Activated CD4-positive, alpha-beta T cell treated with anti-CD3 and anti-CD28 coated beads, Interleukin-2, amount 50 U/mL, for 4 hours (primary cell): ENCODE measurements around the gene ADD3.

Experiments
- DNase-seq, 2 experiments: peaks; one replicate each; pipeline ENCODE4 v3.0.0-alpha.2; 2020

ADD3 gene

GRCh38 chr10:110158051-110159005 lies 150.5 kb downstream of the ADD3 start:
- no peak for DNase-seq

GRCh38 chr10:110160081-110160480 lies 152.3 kb downstream of the ADD3 start:
- no peak for DNase-seq

GRCh38 chr10:110160522-110160921 lies 152.7 kb downstream of the ADD3 start:
- DNase-seq = no peak

GRCh38 chr10:110162741-110163145 lies 155.0 kb downstream of the ADD3 start:
- no peak for DNase-seq

GRCh38 chr10:110163192-110163773 lies 155.5 kb downstream of the ADD3 start:
- no peak for DNase-seq

- no peak for DNase-seq
Observed at GRCh38 chr10:110163841-110164240, 156.1 kb downstream of the ADD3 start.

GRCh38 chr10:110165239-110165638 lies 157.5 kb downstream of the ADD3 start:
- DNase-seq = no peak

- no peak for DNase-seq
Observed at GRCh38 chr10:110167149-110167548, 159.4 kb downstream of the ADD3 start.

GRCh38 chr10:110168601-110169481 lies 161.1 kb downstream of the ADD3 start:
- DNase-seq = no peak

GRCh38 chr10:110169586-110169985 lies 161.8 kb downstream of the ADD3 start:
- DNase-seq = no peak

GRCh38 chr10:110170142-110170971 lies 162.6 kb downstream of the ADD3 start:
- DNase-seq = no peak

- no peak for DNase-seq
Observed at GRCh38 chr10:110171032-110171431, 163.2 kb downstream of the ADD3 start.

- DNase-seq = no peak
Observed at GRCh38 chr10:110172155-110172554, 164.4 kb downstream of the ADD3 start.

GRCh38 chr10:110174201-110174600 lies 166.4 kb downstream of the ADD3 start:
- no peak for DNase-seq

GRCh38 chr10:110174816-110175215 lies 167.0 kb downstream of the ADD3 start:
- DNase-seq = no peak

GRCh38 chr10:110175406-110175805 lies 167.6 kb downstream of the ADD3 start:
- no peak for DNase-seq

- DNase-seq = no peak
Observed at GRCh38 chr10:110176141-110177030, 168.6 kb downstream of the ADD3 start.

- DNase-seq = no peak
Observed at GRCh38 chr10:110179220-110179619, 171.4 kb downstream of the ADD3 start.

GRCh38 chr10:110181451-110181850 lies 173.7 kb downstream of the ADD3 start:
- no peak for DNase-seq

GRCh38 chr10:110181911-110182310 lies 174.1 kb downstream of the ADD3 start:
- DNase-seq = no peak

- no peak for DNase-seq
Observed at GRCh38 chr10:110184398-110184797, 176.6 kb downstream of the ADD3 start.
